SK-N-SH (cell line): ENCODE data around the gene ABLIM1. TPM values are rescaled to one million over a fixed set of nuclear protein-coding genes. Genes with fewer than 3 reads are reported as not detected.
A peak's percentile ranks its signal among the peaks of the same experiment; 100 is the strongest.

Experiments used
- CTCF ChIA-PET: fragments of 300-600, 350-600 bp; formaldehyde crosslinking; extraction: SDS; loops from one replicate; lab custom pipeline; 2021; lab: Yijun Ruan, JAX
- POLR2A ChIA-PET: fragments of 350-600 bp; sonication (Branson Sonifier 250); formaldehyde crosslinking; extraction: SDS; loops from one replicate; lab custom pipeline; 2020; ENCODE audit warnings: antibody characterized with exemption, inconsistent platforms; lab: Yijun Ruan, JAX
- DNase-seq: peaks from one replicate; pipeline ENCODE4 v3.0.0; 2012
- H2AFZ ChIP-seq: fragments of 200-600 bp; sonication (generic); 2 replicates; pipeline ENCODE4 v1.8.1; 2016; ENCODE audit warnings: antibody characterized with exemption, mild to moderate bottlenecking, low read depth
- H3F3A ChIP-seq: fragments of 200-600 bp; sonication (generic); replicated peaks from 2 replicates; pipeline ENCODE3; 2016; ENCODE audit warnings: antibody characterized with exemption, mild to moderate bottlenecking; ENCODE audit not compliant: insufficient read depth
- H3K27ac ChIP-seq, 2 experiments: fragments of 200-500 bp in 1 of 2; fragments of 200-600 bp in 1 of 2; sonication (Bioruptor generic) in 1 of 2; sonication (generic), shearing (Covaris generic) in 1 of 2; 2 replicates each; pipeline versions ENCODE4 v1.5.1 to v1.6.1; 2014 to 2016; ENCODE audit warnings: low read depth in 2 of 2, inconsistent platforms in 1 of 2, low read length in 1 of 2, mild to moderate bottlenecking in 1 of 2, mixed read lengths in 1 of 2
- H3K27me3 ChIP-seq: fragments of 200-600 bp; sonication (generic), shearing (Covaris generic); 2 replicates; pipeline ENCODE4 v1.6.1; 2016; ENCODE audit warnings: mixed run types; ENCODE audit not compliant: insufficient read depth
- H3K36me3 ChIP-seq, 2 experiments: fragments of 200-500 bp in 1 of 2; fragments of 200-600 bp in 1 of 2; sonication (Bioruptor generic) in 1 of 2; sonication (generic) in 1 of 2; replicated peaks in 1 of 2; 2 replicates each; pipeline versions ENCODE3 to v1.5.1; 2014 to 2016; ENCODE audit warnings: low read length in 1 of 2, mild to moderate bottlenecking in 1 of 2; ENCODE audit not compliant: insufficient read depth in 2 of 2, control insufficient read depth in 1 of 2
- H3K4me1 ChIP-seq, 2 experiments: fragments of 200-500 bp in 1 of 2; fragments of 200-600 bp in 1 of 2; sonication (Bioruptor generic) in 1 of 2; sonication (generic), shearing (Covaris generic) in 1 of 2; 2 replicates each; pipeline versions ENCODE4 v1.5.1 to v1.6.1; 2014 to 2016; ENCODE audit warnings: low read depth in 1 of 2, low read length in 1 of 2, mixed run types in 1 of 2; ENCODE audit not compliant: insufficient read depth in 2 of 2, control insufficient read depth in 1 of 2
- H3K4me2 ChIP-seq: fragments of 200-600 bp; sonication (generic), shearing (Covaris generic); 2 replicates; pipeline ENCODE4 v1.6.1; 2017; ENCODE audit warnings: mixed run types
- H3K4me3 ChIP-seq, 2 experiments: fragments of 200-500 bp in 1 of 2; fragments of 200-600 bp in 1 of 2; sonication (Bioruptor generic) in 1 of 2; sonication (generic), shearing (Covaris generic) in 1 of 2; 2 replicates each; pipeline versions ENCODE4 v1.5.1 to v1.8.1; 2014 to 2016; ENCODE audit warnings: low read depth in 2 of 2, inconsistent platforms in 1 of 2, low read length in 1 of 2, mild to moderate bottlenecking in 1 of 2, mixed read lengths in 1 of 2, moderate library complexity in 1 of 2
- H3K79me2 ChIP-seq: fragments of 200-600 bp; sonication (generic); 2 replicates; pipeline ENCODE4 v1.8.1; 2017; ENCODE audit warnings: mild to moderate bottlenecking; ENCODE audit not compliant: insufficient read depth
- H3K9ac ChIP-seq: fragments of 200-600 bp; sonication (generic); 2 replicates; pipeline ENCODE4 v1.6.1; 2017; ENCODE audit warnings: mixed run types
- H3K9me2 ChIP-seq: fragments of 200-600 bp; sonication (generic); 2 replicates; pipeline ENCODE4 v1.6.1; 2017; ENCODE audit warnings: mixed run types
- H3K9me3 ChIP-seq: fragments of 200-600 bp; sonication (generic); 2 replicates; pipeline ENCODE4 v1.6.1; 2017; ENCODE audit warnings: mixed run types, mild to moderate bottlenecking, moderate library complexity
- H4K20me1 ChIP-seq: fragments of 200-600 bp; sonication (generic); 2 replicates; pipeline ENCODE4 v1.6.1; 2017; ENCODE audit warnings: mild to moderate bottlenecking, mixed run types; ENCODE audit not compliant: insufficient read depth
- ELF1 ChIP-seq: IDR thresholded peaks from 2 replicates; pipeline ENCODE4 v1.4.0; 2012
- FOSL2 ChIP-seq: IDR thresholded peaks from 2 replicates; pipeline ENCODE4 v1.4.0; 2012; ENCODE audit warnings: low read depth, mild to moderate bottlenecking, moderate library complexity, borderline replicate concordance
- FOXM1 ChIP-seq: IDR thresholded peaks from 2 replicates; pipeline ENCODE4 v1.4.0; 2012; ENCODE audit warnings: low read depth, mild to moderate bottlenecking
- MEF2A ChIP-seq: IDR thresholded peaks from 2 replicates; pipeline ENCODE4 v1.4.0; 2012; ENCODE audit warnings: low read depth, borderline replicate concordance
- RCOR1 ChIP-seq: fragments of 150-350 bp; IDR thresholded peaks from 2 replicates; pipeline ENCODE4 v1.6.1; 2017; ENCODE audit warnings: antibody characterized with exemption, low read length
- TCF12 ChIP-seq: IDR thresholded peaks from 2 replicates; pipeline ENCODE4 v1.4.0; 2012
- WGBS: methylation state at CpG from one replicate; pipeline ENCODE4 v1.1.6; 2017; ENCODE audit warnings: low lambda C conversion rate; 5-methylcytosine and 5-hydroxymethylcytosine counted together
- polyA plus RNA-seq, 3 experiments: library from polyadenylated mRNA; depleted of rRNA; stranded (reverse); fragments of >200 nt; gene quantifications; 2 replicates each; pipeline ENCODE4 v1.2.3, GENCODE V29; 2012
- TF ChIP-seq, protein P1 (sequence below): IDR thresholded peaks from 2 replicates; pipeline ENCODE4 v1.6.1; 2012; ENCODE audit warnings: mild to moderate bottlenecking, low read depth, low read length, moderate library complexity
- TF ChIP-seq, protein P2 (sequence below): IDR thresholded peaks from 2 replicates; pipeline ENCODE4 v1.4.0; 2012; ENCODE audit warnings: low read depth, borderline replicate concordance
- TF ChIP-seq, protein P3 (sequence below): fragments of 150-350 bp; IDR thresholded peaks from 2 replicates; pipeline ENCODE4 v1.6.1; 2016; ENCODE audit warnings: mild to moderate bottlenecking, low read depth, low read length
- TF ChIP-seq, protein P4 (sequence below): fragments of 200-600 bp; sonication (generic); IDR thresholded peaks from 2 replicates; pipeline ENCODE4 v1.6.1; 2017; ENCODE audit warnings: antibody characterized with exemption, mild to moderate bottlenecking, moderate library complexity
- TF ChIP-seq, protein P5 (sequence below): IDR thresholded peaks from 2 replicates; pipeline ENCODE4 v1.4.0; 2012; ENCODE audit warnings: low read depth
- TF ChIP-seq, protein P6 (sequence below): IDR thresholded peaks from 2 replicates; pipeline ENCODE4; 2012
- TF ChIP-seq, protein P7 (sequence below): fragments of 150-350 bp; IDR thresholded peaks from 2 replicates; pipeline ENCODE4 v1.6.1; 2017; ENCODE audit warnings: antibody characterized with exemption, low read length, low read depth, borderline replicate concordance

Gene ABLIM1
- polyA plus RNA-seq, 1 of the 3 experiments (the other 2 are of a cell fraction), result 16.1 TPM

DNA sequence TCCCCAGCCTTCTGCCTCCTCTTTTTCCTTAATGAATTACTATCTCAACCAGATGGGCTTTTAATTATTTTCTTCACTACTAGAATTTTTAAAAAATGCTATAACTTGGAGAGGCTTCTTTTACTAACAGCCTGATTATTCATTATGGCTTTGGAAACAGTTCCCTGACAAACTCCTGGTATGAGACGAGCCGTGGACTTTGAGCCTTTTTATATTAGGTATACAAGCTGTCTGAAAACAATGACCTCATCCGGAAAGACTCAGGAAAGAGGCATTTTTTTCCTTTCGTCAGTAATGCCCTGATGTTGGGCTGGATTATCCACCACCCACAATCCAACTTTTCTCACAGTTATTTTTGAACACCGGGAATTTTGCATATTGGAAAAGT is 26.7 kb upstream of the ABLIM1 start (continued):
- TF ChIP-seq, protein P1, sequence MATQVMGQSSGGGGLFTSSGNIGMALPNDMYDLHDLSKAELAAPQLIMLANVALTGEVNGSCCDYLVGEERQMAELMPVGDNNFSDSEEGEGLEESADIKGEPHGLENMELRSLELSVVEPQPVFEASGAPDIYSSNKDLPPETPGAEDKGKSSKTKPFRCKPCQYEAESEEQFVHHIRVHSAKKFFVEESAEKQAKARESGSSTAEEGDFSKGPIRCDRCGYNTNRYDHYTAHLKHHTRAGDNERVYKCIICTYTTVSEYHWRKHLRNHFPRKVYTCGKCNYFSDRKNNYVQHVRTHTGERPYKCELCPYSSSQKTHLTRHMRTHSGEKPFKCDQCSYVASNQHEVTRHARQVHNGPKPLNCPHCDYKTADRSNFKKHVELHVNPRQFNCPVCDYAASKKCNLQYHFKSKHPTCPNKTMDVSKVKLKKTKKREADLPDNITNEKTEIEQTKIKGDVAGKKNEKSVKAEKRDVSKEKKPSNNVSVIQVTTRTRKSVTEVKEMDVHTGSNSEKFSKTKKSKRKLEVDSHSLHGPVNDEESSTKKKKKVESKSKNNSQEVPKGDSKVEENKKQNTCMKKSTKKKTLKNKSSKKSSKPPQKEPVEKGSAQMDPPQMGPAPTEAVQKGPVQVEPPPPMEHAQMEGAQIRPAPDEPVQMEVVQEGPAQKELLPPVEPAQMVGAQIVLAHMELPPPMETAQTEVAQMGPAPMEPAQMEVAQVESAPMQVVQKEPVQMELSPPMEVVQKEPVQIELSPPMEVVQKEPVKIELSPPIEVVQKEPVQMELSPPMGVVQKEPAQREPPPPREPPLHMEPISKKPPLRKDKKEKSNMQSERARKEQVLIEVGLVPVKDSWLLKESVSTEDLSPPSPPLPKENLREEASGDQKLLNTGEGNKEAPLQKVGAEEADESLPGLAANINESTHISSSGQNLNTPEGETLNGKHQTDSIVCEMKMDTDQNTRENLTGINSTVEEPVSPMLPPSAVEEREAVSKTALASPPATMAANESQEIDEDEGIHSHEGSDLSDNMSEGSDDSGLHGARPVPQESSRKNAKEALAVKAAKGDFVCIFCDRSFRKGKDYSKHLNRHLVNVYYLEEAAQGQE, result no peak
- TF ChIP-seq MEF2A (no peak), RCOR1 (no peak), FOSL2 (peak; percentile 4; the same call in 1 of the 2 replicates), FOXM1 (no peak)
- TF ChIP-seq, protein P2, sequence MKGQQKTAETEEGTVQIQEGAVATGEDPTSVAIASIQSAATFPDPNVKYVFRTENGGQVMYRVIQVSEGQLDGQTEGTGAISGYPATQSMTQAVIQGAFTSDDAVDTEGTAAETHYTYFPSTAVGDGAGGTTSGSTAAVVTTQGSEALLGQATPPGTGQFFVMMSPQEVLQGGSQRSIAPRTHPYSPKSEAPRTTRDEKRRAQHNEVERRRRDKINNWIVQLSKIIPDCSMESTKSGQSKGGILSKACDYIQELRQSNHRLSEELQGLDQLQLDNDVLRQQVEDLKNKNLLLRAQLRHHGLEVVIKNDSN, result no peak
- TF ChIP-seq, protein P3, sequence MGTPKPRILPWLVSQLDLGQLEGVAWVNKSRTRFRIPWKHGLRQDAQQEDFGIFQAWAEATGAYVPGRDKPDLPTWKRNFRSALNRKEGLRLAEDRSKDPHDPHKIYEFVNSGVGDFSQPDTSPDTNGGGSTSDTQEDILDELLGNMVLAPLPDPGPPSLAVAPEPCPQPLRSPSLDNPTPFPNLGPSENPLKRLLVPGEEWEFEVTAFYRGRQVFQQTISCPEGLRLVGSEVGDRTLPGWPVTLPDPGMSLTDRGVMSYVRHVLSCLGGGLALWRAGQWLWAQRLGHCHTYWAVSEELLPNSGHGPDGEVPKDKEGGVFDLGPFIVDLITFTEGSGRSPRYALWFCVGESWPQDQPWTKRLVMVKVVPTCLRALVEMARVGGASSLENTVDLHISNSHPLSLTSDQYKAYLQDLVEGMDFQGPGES, result no peak

DNA sequence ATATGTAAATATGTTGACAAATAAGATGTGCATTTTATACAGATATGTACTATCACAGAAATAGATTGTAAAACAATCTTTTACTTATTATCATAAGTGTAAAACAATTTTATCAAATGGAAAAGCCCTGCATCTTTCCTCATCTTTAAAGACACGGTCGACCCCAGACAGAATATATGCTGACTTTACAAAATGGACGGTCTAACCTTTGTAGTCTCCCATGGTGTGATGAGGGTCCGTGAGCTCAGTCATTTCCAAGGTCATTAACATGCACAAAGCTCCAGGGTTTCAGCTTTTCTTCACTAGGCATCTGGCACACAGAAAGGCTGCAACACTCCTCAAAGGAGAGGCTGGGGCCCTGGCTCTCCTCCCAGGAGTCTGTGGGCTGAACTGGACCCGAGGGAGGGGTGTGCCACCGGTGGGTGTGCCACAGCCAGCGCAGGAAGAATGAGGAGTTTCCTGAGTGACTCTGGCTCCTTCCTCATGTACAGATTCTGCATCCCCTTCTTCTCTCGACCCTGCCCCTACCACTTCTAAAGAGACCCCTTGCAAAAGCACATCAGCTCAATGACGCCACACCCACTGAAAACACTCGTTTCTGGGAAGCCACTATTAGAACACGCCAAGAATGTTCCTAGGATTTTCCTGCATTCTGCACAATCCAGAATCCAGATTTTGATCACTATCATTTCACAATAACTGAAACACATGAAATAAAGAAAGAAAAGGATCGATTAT is 26.2 kb upstream of the ABLIM1 start:
- Histone ChIP-seq H3K9ac (peak overlapping the region; percentile 44; the same call in 1 of the 2 replicates), H2AFZ (peak overlapping the region; percentile 42; the same call in 1 of the 2 replicates)

More for the DNA sequence above, 26.2 kb upstream of the ABLIM1 start:
- no peaks in the 10 kb centered on the region; the same call in 1 of the 2 replicates for H3K79me2 ChIP-seq
- WGBS, result 33% methylated on average over 12 of the region's 12 CpGs
- no peaks in the 10 kb centered on the region for H3K9me3 ChIP-seq
- H3K4me2 ChIP-seq, result peak overlapping the region; percentile 69
- TF ChIP-seq, protein P4, sequence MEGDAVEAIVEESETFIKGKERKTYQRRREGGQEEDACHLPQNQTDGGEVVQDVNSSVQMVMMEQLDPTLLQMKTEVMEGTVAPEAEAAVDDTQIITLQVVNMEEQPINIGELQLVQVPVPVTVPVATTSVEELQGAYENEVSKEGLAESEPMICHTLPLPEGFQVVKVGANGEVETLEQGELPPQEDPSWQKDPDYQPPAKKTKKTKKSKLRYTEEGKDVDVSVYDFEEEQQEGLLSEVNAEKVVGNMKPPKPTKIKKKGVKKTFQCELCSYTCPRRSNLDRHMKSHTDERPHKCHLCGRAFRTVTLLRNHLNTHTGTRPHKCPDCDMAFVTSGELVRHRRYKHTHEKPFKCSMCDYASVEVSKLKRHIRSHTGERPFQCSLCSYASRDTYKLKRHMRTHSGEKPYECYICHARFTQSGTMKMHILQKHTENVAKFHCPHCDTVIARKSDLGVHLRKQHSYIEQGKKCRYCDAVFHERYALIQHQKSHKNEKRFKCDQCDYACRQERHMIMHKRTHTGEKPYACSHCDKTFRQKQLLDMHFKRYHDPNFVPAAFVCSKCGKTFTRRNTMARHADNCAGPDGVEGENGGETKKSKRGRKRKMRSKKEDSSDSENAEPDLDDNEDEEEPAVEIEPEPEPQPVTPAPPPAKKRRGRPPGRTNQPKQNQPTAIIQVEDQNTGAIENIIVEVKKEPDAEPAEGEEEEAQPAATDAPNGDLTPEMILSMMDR, result no peak
- TF ChIP-seq, protein P5, sequence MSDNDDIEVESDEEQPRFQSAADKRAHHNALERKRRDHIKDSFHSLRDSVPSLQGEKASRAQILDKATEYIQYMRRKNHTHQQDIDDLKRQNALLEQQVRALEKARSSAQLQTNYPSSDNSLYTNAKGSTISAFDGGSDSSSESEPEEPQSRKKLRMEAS, result no peak
- peak; percentile 57 for TF ChIP-seq TCF12
- TF ChIP-seq ELF1, result no peak
- peak; percentile 1; the same call in 1 of the 2 replicates for TF ChIP-seq FOSL2
- TF ChIP-seq, protein P6, sequence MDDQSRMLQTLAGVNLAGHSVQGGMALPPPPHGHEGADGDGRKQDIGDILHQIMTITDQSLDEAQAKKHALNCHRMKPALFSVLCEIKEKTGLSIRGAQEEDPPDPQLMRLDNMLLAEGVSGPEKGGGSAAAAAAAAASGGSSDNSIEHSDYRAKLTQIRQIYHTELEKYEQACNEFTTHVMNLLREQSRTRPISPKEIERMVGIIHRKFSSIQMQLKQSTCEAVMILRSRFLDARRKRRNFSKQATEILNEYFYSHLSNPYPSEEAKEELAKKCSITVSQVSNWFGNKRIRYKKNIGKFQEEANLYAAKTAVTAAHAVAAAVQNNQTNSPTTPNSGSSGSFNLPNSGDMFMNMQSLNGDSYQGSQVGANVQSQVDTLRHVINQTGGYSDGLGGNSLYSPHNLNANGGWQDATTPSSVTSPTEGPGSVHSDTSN, result no peak
- TF ChIP-seq, protein P7, sequence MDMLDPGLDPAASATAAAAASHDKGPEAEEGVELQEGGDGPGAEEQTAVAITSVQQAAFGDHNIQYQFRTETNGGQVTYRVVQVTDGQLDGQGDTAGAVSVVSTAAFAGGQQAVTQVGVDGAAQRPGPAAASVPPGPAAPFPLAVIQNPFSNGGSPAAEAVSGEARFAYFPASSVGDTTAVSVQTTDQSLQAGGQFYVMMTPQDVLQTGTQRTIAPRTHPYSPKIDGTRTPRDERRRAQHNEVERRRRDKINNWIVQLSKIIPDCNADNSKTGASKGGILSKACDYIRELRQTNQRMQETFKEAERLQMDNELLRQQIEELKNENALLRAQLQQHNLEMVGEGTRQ, result no peak
- TF ChIP-seq, protein P3, result no peak
- H3K36me3 ChIP-seq, result no peaks in the 10 kb centered on the region
- no peaks in the 10 kb centered on the region for H3K27me3 ChIP-seq
- CTCF ChIA-PET, result interaction anchor here (0.9 to 1.0 kb wide), 3 partner anchors 11 to 29 kb away, joined by 3 read pairs; no protein-coding TSS in a partner anchor
- peak; percentile 24 for DNase-seq
- no peaks in the 10 kb centered on the region for H3K9me2 ChIP-seq
- H4K20me1 ChIP-seq, result no peaks in the 10 kb centered on the region
- peak overlapping the region; percentile 88 to 94 for H3K27ac ChIP-seq
- peaks cover 25% of the 10 kb centered on the region for H3F3A ChIP-seq
- POLR2A ChIA-PET, result no interaction called here
- H3K4me1 ChIP-seq, result peaks cover 35 to 40% of the 10 kb centered on the region in 2 experiments; a peak in 3 of 4 replicates
- peak overlapping the region; percentile 26 to 29; a peak in 3 of 4 replicates for H3K4me3 ChIP-seq
